ENCODE results near the gene PHETA1.
"Not testable (repeated sequence)": the region's sequence is repeated elsewhere in the genome, so short reads cannot be mapped to it uniquely, and the experiment has no call there.

The PHETA1 gene

DNA sequence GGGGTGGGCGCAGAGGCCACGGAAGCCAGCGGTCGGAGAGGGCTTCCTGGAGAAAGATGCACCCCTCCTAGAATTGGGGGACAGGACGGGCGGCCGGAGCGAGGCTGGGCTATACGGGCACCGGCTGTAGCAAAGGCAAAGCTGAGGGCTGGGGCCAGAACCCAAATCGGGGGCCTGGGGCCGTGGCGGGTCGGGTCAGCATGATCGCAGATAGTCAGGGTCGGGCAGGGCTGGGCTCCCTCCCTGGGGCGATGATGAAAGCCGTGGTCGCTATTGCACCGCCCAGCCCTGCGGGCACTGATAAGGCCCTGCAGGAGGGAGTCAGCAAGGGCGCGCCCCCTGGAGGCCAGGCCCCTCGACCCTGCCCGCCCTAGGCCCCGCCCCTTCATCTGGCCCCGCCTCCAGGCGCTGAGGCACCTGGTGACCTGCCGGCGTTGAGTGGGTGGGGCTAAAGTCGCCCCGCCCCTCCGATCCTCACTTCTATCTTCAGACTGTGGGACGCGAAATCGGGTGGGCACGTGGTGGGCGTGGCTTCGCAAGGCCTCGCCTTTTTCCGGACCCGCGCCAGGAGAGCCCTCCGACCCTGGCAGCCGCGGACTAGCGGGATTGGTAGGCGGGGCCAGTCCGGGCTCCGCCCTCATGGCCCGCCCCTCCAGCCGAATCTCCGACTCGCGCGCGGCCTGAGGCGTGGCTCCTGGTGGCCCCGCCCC is 36.4 kb upstream of the PHETA1 start:
- peak; percentile 99 to 100 for DNase-seq (ENCODE audit: low read depth in 2 of 2)

GRCh38 chr12:111404362-111405148 is 35.7 kb upstream of the PHETA1 start:
- DNase-seq (ENCODE audit: low read depth in 2 of 2) = peak; percentile 68 to 73

GRCh38 chr12:111402490-111402824 is 33.6 kb upstream of the PHETA1 start:
- not testable (repeated sequence) for DNase-seq (ENCODE audit: low read depth in 2 of 2)

DNA sequence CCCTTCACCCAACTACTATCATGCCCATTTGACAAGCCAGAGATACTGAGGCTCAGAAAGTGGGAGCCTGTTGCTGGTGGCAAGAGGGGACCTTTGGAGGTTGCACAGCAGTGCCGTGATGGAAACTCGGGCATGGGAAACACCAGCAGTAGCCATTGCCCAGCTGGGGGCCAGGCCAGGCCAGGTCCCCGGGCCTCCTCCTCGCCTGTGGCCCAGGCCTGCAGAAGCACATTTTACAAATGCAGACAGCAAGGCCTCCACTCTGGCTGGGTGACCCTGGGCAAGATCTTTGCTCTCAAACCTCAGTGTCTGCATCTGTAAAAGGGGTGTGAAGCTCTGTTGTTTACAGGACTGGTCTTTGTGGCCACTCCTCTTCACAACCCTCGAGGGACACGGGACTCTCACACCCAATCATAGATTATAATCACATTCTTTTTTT is 32.3 kb upstream of the PHETA1 start:
- no peak for DNase-seq (ENCODE audit: low read depth in 2 of 2)

GRCh38 chr12:111399741-111400404 is 31.0 kb upstream of the PHETA1 start:
- DNase-seq (ENCODE audit: low read depth in 2 of 2) = not testable (repeated sequence)

DNA sequence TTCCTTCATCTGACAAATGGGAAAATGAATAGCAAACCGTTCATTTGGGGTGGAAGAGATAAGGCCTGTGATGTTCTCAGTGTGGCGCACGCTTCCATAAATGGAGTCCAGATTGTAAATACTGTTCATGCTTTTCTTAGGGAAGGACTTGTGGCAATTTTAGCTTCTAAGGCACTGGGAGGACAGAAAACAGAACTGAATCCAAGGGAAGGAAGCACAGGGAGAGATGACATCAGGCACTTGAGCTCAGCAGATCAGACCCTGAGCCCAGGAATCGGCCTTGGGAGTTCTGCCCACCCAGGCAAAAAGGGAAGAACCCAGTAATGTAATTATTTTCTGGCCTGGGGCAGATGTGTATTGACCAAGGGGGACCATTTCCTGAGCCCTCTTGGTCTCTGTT is 29.6 kb upstream of the PHETA1 start:
- no peak for DNase-seq (ENCODE audit: low read depth in 2 of 2)

DNA sequence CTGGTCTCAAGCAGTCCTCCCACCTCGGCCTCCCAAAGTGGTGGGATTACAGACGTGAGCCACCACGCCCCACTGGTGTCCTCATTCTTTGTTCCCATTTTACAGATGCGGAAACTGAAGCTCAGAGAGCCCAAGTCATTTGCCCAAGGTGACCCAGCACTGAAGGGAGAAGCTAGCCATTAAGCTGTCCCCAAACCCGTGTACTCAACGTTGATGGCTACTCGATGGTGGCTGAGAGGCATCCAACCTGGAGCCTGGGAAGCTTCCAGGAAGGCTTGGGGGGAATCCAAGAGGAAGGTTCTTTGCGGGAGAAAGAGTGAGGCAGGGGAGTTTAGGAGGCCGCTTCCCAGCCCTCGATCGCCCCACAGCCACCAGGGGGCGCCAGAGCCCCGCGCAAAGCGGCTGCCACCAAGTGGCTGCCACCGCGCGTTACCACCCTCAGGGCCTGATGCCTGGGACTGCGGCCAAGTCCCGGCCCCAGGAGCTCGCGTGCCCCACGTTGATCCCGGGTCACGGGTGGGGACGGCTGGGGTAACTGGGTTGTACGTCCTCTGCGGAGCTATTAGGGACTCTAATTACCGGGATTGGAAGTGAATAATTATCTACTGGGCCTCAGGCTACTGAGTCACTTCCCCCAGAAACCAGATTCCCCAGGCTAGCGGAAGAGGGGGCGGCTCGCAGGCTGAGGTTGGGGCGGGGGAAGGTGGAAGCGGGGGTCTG is 28.0 kb upstream of the PHETA1 start:
- DNase-seq (ENCODE audit: low read depth in 2 of 2) = peak; percentile 81 to 86

DNA sequence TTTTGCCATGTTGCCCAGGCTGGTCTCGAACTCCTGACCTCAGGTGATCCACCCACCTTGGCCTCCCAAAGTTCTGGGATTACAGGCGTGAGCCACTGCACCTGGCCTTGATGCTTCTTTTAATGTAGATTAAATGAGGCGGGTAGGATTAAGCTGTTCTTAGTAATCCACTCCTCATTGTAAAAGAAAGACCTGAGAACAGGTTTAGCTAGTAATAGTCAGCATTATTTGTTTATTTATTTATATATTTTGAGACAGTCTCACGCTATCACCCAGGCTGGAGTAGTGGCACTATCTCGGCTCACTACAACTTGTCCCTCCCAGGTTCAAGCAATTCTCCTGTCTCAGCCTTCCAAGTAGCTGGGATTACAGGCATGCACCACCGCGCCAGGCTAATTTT is 27.4 kb upstream of the PHETA1 start:
- DNase-seq (ENCODE audit: low read depth in 2 of 2) = not testable (repeated sequence)

- DNase-seq (ENCODE audit: low read depth in 2 of 2) = no peak
Measured at GRCh38 chr12:111395336-111396187, 26.7 kb upstream of the PHETA1 start.

DNA sequence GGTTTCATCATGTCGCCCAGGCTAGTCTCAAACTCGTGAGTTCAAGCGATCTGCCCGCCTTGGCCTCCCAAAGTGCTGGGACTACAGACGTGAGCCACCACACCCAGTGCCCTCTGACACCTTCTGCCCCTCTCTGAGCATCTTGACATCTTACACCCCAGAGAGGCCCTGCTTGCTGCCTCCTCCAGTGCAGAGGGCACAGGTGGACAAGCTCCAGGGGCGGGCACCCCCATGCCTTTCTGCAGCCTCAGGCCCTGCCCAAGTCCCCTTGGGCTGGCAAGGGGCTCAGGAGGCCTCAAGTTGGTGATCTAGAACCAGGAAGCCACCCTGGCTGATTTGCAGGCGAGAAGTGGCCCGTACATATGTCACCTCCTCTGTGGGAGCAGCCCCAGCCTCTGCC is 25.6 kb upstream of the PHETA1 start:
- DNase-seq (ENCODE audit: low read depth in 2 of 2) = no peak

- DNase-seq (ENCODE audit: low read depth in 2 of 2) = no peak
Measured at GRCh38 chr12:111393700-111394300, 24.9 kb upstream of the PHETA1 start.

GRCh38 chr12:111390910-111391309 is 22.0 kb upstream of the PHETA1 start:
- no peak for DNase-seq (ENCODE audit: low read depth in 2 of 2)

- no peak for DNase-seq (ENCODE audit: low read depth in 2 of 2)
Measured at GRCh38 chr12:111389635-111390034, 20.7 kb upstream of the PHETA1 start.

- no peak for DNase-seq (ENCODE audit: low read depth in 2 of 2)
Measured at GRCh38 chr12:111387747-111388323, 18.9 kb upstream of the PHETA1 start.

- no peak for DNase-seq (ENCODE audit: low read depth in 2 of 2)
Measured at GRCh38 chr12:111386885-111387284, 18.0 kb upstream of the PHETA1 start.

- no peak for DNase-seq (ENCODE audit: low read depth in 2 of 2)
Measured at GRCh38 chr12:111384596-111384995, 15.7 kb upstream of the PHETA1 start.

GRCh38 chr12:111379942-111380554 is 11.2 kb upstream of the PHETA1 start:
- no peak for DNase-seq (ENCODE audit: low read depth in 2 of 2)

DNA sequence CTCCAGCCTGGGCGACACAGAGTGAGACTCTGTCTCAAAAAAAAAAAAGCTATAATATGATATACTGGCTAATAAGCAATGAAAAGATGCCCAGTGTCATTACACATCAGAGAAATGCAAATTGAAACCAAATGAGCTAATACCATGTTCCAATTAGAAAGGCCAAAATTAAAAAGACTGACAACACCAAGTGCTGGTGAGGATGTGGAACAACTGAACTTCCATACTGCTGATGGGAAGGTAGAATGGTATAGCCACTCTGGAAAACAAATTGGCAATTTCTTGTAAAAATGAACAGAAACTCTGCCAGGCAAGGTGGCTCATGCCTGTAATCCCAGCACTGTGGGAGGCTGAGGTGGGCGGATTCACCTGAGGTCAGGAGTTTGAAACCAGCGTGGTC is 8.5 kb upstream of the PHETA1 start:
- no peak for DNase-seq (ENCODE audit: low read depth in 2 of 2)

- DNase-seq (ENCODE audit: low read depth in 2 of 2) = not testable (repeated sequence)
Measured at GRCh38 chr12:111373231-111373630, 4.3 kb upstream of the PHETA1 start.
